GM20000 (cell line): ENCODE measurements around the gene ADSS1.

Experiments used
- DNase-seq: peaks from one replicate; pipeline ENCODE4 v3.0.0; 2012; ENCODE audit warnings: low spot score
- TF ChIP-seq, protein P1 (sequence below): IDR thresholded peaks from 2 replicates; pipeline ENCODE4 v1.5.1; 2012; ENCODE audit warnings: mild to moderate bottlenecking, control low read depth; ENCODE audit errors: extremely low read depth, missing control alignments

The ADSS1 gene

DNA sequence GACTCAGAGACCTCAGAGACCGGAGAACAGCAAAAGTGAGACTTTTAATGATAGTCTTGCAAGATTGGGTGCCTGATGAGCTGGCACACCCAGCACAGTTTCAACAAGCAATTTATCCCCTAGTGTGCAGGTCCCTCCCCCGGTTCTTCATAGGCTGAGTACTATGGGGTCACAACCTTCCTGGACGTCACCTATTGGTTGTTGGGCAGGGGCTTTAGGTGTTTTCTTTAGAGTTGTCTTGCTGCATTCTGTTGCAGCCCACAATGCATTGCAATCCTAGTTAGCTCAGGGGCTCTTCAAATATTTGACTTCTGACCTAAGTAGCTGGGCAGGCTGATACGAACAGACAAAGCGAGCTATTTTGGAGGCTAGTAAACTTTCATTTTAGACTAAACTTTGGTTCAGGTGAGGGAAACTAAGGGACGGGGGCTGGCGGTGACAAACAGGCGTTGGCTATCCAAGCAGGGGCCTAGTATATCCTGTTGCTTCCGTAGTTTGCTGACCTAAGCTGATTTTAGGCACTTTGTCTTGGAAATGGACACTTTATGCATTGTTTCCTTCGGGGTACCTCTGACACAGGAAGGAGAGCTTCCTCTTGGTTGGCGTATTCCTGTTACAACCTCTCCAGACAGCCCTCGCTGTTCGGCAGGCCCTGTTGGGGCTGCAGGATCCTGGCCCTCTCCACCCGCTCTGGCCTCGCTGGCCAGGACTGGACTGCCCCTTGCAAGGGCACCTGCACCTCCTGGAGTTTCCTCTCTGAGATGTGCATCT, 43.0 kb downstream of the ADSS1 start:
- DNase-seq = no peak
- TF ChIP-seq, protein P1, sequence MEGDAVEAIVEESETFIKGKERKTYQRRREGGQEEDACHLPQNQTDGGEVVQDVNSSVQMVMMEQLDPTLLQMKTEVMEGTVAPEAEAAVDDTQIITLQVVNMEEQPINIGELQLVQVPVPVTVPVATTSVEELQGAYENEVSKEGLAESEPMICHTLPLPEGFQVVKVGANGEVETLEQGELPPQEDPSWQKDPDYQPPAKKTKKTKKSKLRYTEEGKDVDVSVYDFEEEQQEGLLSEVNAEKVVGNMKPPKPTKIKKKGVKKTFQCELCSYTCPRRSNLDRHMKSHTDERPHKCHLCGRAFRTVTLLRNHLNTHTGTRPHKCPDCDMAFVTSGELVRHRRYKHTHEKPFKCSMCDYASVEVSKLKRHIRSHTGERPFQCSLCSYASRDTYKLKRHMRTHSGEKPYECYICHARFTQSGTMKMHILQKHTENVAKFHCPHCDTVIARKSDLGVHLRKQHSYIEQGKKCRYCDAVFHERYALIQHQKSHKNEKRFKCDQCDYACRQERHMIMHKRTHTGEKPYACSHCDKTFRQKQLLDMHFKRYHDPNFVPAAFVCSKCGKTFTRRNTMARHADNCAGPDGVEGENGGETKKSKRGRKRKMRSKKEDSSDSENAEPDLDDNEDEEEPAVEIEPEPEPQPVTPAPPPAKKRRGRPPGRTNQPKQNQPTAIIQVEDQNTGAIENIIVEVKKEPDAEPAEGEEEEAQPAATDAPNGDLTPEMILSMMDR = no peak

- no peak for DNase-seq
- TF ChIP-seq, protein P1 = no peak
These were observed 43.5 kb downstream of the ADSS1 start for GRCh38 chr14:104767634-104767918.

DNA sequence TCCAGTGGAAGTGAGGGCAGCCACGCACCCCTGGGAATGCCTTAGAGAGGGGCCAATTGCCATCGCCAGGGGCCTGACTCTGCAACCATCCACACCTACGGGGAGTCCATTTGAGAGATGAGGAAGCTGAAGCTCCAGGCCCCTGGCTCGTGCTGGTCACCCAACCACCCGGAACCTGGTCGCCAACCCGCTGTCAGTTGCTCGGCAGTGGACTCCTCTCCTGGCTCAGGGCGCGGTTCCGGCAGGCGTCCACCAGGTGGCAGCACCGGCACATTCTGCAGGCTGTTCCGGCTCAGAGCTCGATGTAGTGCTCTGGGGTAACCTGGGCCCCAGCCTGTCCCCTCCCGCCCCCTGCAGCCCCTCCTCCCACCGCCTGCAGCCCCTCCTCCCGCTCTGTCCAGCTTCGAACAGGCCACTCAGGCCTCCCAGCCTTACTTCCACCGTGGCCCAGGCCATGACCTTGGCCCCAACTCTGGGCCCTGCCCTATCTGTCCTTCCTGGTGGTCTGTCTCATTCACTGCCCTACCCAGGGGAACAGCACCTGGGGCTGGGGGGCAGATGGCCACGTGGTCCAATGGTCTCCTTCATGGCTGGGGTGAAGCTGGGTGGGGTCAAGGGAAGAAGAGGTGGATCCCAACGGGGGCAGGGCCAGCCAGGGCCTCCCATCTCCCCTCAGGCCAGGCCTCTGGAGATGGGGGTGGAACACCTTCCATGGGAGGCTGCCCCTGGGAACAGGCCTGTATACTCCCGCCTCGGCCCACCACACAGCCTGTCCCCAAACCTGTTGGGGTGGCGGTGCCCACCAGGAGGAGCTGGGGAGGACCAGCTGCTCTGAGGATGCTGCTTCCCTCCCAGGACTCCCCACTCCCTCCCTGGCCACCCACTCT, 44.7 kb downstream of the ADSS1 start:
- TF ChIP-seq, protein P1 = peak; percentile 99

GRCh38 chr14:104769324-104770071, 45.5 kb downstream of the ADSS1 start:
- TF ChIP-seq, protein P1 = no peak
- DNase-seq = no peak

More for the DNA sequence above, 44.7 kb downstream of the ADSS1 start:
- DNase-seq = peak; percentile 90

DNA sequence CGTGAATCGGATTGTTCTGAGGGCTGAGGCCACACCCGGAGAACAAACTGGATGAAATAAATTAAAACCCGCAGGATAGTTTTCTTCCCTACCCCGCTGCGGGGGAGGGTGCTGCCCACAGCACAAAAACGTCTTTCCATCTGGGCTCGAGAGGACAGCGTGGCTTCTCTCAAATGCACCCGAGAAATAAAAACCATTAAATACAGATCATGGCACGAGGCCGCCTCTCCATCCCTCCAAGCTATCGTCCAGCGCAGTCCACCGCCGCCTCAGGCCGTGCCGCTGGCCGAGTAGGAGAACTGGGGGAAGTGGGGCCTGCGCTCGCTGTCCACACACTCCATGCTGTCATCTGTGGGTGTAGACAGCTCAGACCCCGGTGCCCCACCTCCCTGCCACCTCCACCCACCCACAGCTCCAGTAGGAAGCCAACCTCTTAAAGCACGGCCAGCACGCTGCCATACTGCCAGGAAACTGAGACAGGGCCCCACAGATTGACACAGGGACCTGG, 46.1 kb downstream of the ADSS1 start:
- TF ChIP-seq, protein P1 = no peak
- DNase-seq = no peak

GRCh38 chr14:104770851-104771272, 46.8 kb downstream of the ADSS1 start:
- DNase-seq = peak; percentile 24

More at GRCh38 chr14:104770851-104771272, 46.8 kb downstream of the ADSS1 start:
- TF ChIP-seq, protein P1 = no peak
